Measurements from ENCODE around the gene TAF3.

The TAF3 gene

DNA sequence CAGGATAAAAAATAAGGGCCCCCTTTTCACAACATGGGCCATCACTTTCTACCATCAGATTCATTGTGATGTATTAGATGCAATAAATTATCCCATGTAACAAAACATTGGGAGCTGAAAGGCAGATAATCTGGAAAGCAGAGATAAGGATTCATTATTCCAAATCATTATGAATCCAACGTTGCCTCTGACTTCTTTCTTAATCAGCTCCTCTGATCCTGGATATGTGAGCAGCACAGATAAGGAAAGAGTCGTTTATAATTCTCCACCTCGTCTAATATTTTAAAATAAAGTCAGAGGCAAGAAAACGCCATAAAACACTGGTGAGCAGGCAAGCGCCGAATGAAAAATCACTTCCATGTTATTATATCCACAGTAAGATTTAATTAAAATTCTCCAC is 222.3 kb downstream of the TAF3 start:
- Histone ChIP-seq H3K27me3 (0 out of 2 replicates have a peak, but pooled peaks cover 3% of the 10 kb centered on the region), H3K4me3 (ENCODE audit: low read depth, low read length) (no peak overlapping the region), H3K4me1 (peaks cover 4% of the 10 kb centered on the region; the same call in 1 of the 2 replicates), H3K9me3 (no peaks in the 10 kb centered on the region), H3K36me3 (no peaks in the 10 kb centered on the region)
- no peak for DNase-seq
- TF ChIP-seq CTCF (IDR thresholded peaks at IDR 0.05; ENCODE audit: low read depth, low read length), result no peak

- no peak overlapping the region for H3K4me3 ChIP-seq (ENCODE audit: low read depth, low read length)
- H3K27me3 ChIP-seq, result 0 out of 2 replicates have a peak, but pooled peaks cover 3% of the 10 kb centered on the region
- no peaks in the 10 kb centered on the region for H3K36me3 ChIP-seq
- no peak for DNase-seq
- H3K4me1 ChIP-seq, result peaks cover 4% of the 10 kb centered on the region; the same call in 1 of the 2 replicates
- no peaks in the 10 kb centered on the region for H3K9me3 ChIP-seq
- no peak for TF ChIP-seq CTCF (IDR thresholded peaks at IDR 0.05; ENCODE audit: low read depth, low read length)
Measured at GRCh38 chr10:8041284-8041991, 223.1 kb downstream of the TAF3 start.

- DNase-seq, result no peak
- no peak for TF ChIP-seq CTCF (IDR thresholded peaks at IDR 0.05; ENCODE audit: low read depth, low read length)
- Histone ChIP-seq H3K4me3 (ENCODE audit: low read depth, low read length) (no peak overlapping the region), H3K9me3 (no peaks in the 10 kb centered on the region), H3K36me3 (no peaks in the 10 kb centered on the region), H3K27me3 (0 out of 2 replicates have a peak, but pooled peaks cover 3% of the 10 kb centered on the region), H3K4me1 (peaks cover 4% of the 10 kb centered on the region; the same call in 1 of the 2 replicates)
Measured at GRCh38 chr10:8041992-8042720, 223.9 kb downstream of the TAF3 start.

- no peak for DNase-seq
- Histone ChIP-seq H3K27me3 (0 out of 2 replicates have a peak, but pooled peaks cover 3% of the 10 kb centered on the region), H3K36me3 (no peaks in the 10 kb centered on the region), H3K9me3 (no peaks in the 10 kb centered on the region), H3K4me3 (ENCODE audit: low read depth, low read length) (no peak overlapping the region), H3K4me1 (peaks cover 4% of the 10 kb centered on the region; the same call in 1 of the 2 replicates)
- no peak for TF ChIP-seq CTCF (IDR thresholded peaks at IDR 0.05; ENCODE audit: low read depth, low read length)
Measured at GRCh38 chr10:8042721-8043568, 224.6 kb downstream of the TAF3 start.

GRCh38 chr10:8043569-8044306 is 225.4 kb downstream of the TAF3 start:
- no peaks in the 10 kb centered on the region for H3K4me1 ChIP-seq
- no peak for DNase-seq
- H3K4me3 ChIP-seq (ENCODE audit: low read depth, low read length), result no peak overlapping the region
- TF ChIP-seq CTCF (IDR thresholded peaks at IDR 0.05; ENCODE audit: low read depth, low read length), result no peak
- H3K27me3 ChIP-seq, result no peaks in the 10 kb centered on the region
- no peaks in the 10 kb centered on the region for H3K36me3 ChIP-seq
- H3K9me3 ChIP-seq, result no peaks in the 10 kb centered on the region

Measured in BE2C (cell line).